HG02885 (cell line): ENCODE measurements around the gene HPN.

Experiments used
- ATAC-seq: cut with Tn5 transposase; IDR thresholded peaks from one replicate; pipeline ENCODE4 v1.9.1; 2021; ENCODE audit warnings: mild to moderate bottlenecking; ENCODE audit not compliant: unreplicated experiment, poor library complexity

The HPN gene

GRCh38 chr19:35059006-35059798, 17.7 kb downstream of the HPN start:
- no peak for ATAC-seq

- no peak for ATAC-seq
Observed at GRCh38 chr19:35059799-35060091, 18.2 kb downstream of the HPN start.

GRCh38 chr19:35060160-35060855, 18.8 kb downstream of the HPN start:
- ATAC-seq, result no peak

- ATAC-seq, result no peak
Observed at GRCh38 chr19:35061583-35062373, 20.3 kb downstream of the HPN start.

- no peak for ATAC-seq
Observed at GRCh38 chr19:35062942-35063341, 21.4 kb downstream of the HPN start.

- no peak for ATAC-seq
Observed at GRCh38 chr19:35063940-35064818, 22.7 kb downstream of the HPN start.

GRCh38 chr19:35065574-35065973, 24.1 kb downstream of the HPN start:
- no peak for ATAC-seq

GRCh38 chr19:35066121-35066520, 24.6 kb downstream of the HPN start:
- no peak for ATAC-seq

- peak; percentile 69 for ATAC-seq
Observed at GRCh38 chr19:35066691-35067563, 25.4 kb downstream of the HPN start.

- no peak for ATAC-seq
Observed at GRCh38 chr19:35068941-35069634, 27.6 kb downstream of the HPN start.

GRCh38 chr19:35069696-35070095, 28.2 kb downstream of the HPN start:
- no peak for ATAC-seq

GRCh38 chr19:35070471-35070870, 28.9 kb downstream of the HPN start:
- ATAC-seq, result no peak

GRCh38 chr19:35073516-35073915, 32.0 kb downstream of the HPN start:
- ATAC-seq, result no peak

- ATAC-seq, result no peak
Observed at GRCh38 chr19:35073941-35074340, 32.4 kb downstream of the HPN start.

GRCh38 chr19:35074426-35075201, 33.1 kb downstream of the HPN start:
- ATAC-seq, result no peak

GRCh38 chr19:35075202-35076025, 33.9 kb downstream of the HPN start:
- no peak for ATAC-seq

- ATAC-seq, result no peak
Observed at GRCh38 chr19:35076026-35076370, 34.5 kb downstream of the HPN start.
